GM19395 (cell line): ENCODE measurements around the gene MACROD2.
A peak's percentile ranks its signal among the peaks of the same experiment; 100 is the strongest.
"Not testable (repeated sequence)": the region's sequence is repeated elsewhere in the genome, so short reads cannot be mapped to it uniquely, and the experiment has no call there.

ENCODE experiments used
- ATAC-seq: cut with Tn5 transposase; IDR thresholded peaks from one replicate; pipeline ENCODE4 v1.9.1; 2021; ENCODE audit warnings: mild to moderate bottlenecking, moderate library complexity; ENCODE audit not compliant: unreplicated experiment

Gene MACROD2

DNA sequence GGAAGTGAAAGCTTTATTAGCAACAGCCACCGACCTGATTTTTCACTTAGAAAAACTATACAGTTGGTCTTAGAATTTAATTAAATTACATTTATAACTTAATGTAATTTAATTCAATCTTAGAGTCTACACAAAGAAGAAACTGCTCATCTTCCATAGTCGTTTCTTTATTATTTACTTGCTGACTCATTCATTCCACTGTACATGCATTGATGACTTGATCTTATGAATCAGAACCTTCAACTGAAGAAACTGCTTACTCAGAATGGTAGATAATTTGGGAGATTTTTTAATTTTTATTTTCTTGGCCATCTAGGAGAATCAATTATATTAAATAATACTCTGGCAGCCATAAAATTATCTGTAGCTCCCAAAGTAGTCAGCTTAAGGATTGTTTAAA is 1363.7 kb downstream of the MACROD2 start:
- no peak for ATAC-seq

DNA sequence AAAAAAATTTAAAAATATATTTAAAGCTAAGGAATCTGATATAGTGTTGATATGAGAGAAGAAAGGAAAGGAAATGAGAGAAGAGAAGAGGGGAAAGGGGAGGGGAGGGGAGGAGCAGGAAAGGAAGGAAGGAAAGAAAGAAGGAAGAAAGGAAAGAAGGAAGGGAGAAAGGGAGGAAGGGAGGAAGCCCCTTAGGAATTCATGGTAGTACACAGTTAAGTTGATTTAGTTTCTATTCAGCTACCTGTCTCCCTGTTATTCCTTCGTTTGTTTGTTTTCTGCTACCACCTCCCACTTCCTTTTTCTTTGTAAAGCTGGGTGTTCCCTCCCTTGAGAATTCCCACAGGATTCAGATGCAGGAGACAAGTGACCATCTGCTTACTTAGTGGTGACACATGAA is 1367.5 kb downstream of the MACROD2 start:
- ATAC-seq: no peak

GRCh38 chr20:15364781-15365180 is 1369.5 kb downstream of the MACROD2 start:
- ATAC-seq: no peak

- ATAC-seq: no peak
These were observed 1375.1 kb downstream of the MACROD2 start for GRCh38 chr20:15370370-15370769.

DNA sequence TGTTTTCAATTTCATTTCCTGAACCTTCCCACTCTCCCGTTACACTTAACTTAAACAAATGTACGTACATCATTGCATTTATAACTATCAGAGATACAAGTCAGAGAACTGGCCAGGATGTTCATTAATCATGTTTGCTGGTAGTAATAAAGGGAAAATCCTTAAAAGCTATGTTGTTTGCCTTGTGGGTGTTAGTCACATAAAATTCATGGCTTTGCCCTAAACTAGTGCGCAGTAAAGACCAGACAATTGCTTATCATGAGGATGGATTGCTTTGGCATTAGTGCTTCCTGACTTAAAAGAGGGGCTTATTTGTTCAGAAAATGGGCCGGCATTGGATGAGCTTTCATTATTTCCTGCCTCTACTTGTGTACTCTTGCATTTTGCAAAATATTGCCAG is 1379.4 kb downstream of the MACROD2 start:
- no peak for ATAC-seq

GRCh38 chr20:15375836-15376235 is 1380.5 kb downstream of the MACROD2 start:
- no peak for ATAC-seq

DNA sequence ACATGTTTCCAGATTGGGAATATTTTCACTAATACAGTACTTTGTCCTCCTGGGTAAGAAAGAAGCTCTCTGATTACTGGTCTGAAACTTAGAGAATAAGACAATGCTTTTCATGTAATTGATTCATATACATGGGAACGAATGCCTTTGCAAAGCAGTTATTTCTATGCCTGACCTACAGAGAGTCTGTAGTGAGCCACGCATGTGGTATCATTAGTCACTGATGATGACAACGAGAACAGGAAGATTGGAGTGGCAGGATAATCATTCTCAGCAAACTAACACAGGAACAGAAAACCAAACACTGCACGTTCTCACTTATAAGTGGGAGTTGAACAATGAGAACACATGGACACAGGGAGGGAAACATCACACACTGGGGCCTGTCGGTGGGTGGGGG is 1382.3 kb downstream of the MACROD2 start:
- ATAC-seq: not testable (repeated sequence)

- ATAC-seq: no peak
These were observed 1382.8 kb downstream of the MACROD2 start for GRCh38 chr20:15378151-15378550.

- no peak for ATAC-seq
These were observed 1384.5 kb downstream of the MACROD2 start for GRCh38 chr20:15379681-15380296.

DNA sequence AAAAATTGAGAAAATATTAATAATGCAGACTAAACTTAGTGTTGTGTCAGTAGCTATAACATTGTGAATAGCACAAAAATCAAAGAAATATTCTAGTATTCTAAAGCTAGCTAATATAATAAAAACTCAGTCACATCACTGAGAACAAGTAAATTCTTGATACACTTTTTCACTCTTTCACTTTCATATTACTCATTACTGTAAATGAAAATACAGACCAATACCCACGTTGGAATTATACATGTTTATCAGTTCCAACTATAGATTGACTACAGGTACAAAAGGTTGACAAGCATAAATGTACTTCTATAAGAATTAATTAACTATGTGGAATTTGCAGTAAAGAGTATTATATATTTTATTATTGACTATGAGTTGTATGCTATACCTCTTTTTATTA is 1385.5 kb downstream of the MACROD2 start:
- peak; percentile 79 for ATAC-seq

GRCh38 chr20:15387228-15387627 is 1391.9 kb downstream of the MACROD2 start:
- no peak for ATAC-seq

- no peak for ATAC-seq
These were observed 1400.1 kb downstream of the MACROD2 start for GRCh38 chr20:15395457-15395856.

GRCh38 chr20:15396026-15396425 is 1400.7 kb downstream of the MACROD2 start:
- ATAC-seq: no peak

DNA sequence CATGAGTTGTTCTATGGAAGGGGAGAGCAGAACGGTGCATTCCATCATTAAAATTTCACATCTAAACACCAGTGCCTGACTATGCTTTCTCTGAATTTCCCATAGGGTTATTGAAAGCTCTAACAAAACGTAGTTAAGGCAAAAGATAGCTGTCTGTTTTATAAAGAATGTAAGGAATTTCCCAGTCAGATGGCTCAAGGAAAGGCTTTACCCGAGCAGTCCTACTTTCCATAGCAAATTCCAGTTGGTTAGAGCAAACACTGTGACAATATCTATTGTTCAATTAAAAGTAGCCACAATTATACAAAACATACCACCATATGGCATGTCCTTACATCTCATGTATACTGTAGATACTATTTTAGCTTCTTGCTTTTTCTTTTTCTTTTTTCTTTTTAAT is 1401.6 kb downstream of the MACROD2 start:
- no peak for ATAC-seq

DNA sequence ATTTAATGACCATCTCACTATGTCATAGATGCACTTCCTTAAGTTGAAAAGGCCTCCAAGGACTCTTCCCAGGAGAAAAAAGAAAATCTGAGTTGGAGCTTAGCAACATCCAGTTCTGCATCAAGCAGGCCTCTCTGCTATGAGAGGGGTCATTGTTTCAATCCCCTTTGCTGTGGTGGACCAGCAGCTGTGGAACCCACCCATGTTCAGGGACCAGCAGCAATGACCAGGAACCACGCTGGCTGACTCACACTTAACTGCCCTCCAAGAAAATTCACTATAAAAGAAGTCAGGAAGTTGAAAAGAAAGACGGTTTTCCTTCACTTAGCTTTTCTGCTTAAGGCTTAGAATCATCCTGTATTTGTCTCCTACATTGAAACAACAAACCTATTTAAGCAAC is 1404.5 kb downstream of the MACROD2 start:
- ATAC-seq: no peak

DNA sequence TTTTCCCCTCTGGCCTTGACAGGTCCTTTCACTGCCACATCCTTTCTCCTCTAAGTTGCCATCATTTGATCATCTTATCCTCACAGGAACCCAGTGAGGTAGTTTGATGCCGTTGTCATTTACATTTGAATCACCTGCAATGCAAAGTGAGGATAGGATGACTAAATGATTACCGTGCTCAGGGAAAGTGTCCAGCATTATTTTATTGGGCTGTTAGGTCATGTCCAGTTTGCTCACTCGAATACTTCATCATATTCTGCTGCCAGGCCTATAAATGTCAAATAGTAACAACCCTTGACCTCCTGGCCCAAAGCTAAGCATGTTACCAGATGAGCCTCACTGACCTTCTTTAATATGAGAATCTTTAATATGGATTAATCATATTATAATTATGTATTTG is 1410.8 kb downstream of the MACROD2 start:
- no peak for ATAC-seq

- no peak for ATAC-seq
These were observed 1416.5 kb downstream of the MACROD2 start for GRCh38 chr20:15411781-15412180.

GRCh38 chr20:15415908-15416307 is 1420.6 kb downstream of the MACROD2 start:
- ATAC-seq: no peak

DNA sequence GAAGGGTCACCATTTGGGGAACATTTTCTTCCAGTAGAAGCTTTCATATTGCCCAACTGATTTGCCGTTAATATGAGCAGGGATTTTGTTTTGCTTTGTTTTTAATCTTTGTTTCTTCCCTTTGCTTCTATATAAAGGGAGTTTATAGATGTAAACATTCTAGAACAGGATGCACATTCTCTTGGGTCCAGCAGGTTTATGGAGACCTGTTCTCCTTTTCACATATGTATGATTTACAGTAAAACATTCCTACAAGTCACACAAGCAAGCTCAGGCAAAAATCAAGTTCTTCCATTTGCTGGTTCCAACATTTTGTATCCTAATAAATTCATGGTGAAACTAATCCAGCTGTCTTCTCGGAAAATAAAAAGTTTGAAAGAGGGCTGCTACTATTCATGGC is 1424.5 kb downstream of the MACROD2 start:
- no peak for ATAC-seq

DNA sequence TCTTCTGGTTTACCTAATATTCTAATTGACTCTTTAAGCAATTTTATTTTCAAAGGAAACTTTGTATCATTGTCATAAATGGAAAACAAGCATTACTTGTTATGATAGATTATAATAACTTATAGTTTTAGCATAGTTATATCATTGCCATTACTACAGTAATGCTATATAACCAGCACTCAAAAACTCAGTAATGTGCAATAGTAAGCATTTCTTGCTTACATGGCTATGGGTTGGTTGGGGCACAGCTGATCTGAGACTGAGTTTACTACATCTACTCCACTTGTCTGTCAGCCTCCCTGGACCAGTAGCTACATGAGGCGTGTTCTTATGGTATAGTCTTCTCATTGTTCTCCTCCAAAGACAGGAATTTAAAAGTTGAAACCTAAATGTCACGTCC is 1427.7 kb downstream of the MACROD2 start:
- ATAC-seq: no peak

- no peak for ATAC-seq
These were observed 1444.2 kb downstream of the MACROD2 start for GRCh38 chr20:15439551-15439950.

- no peak for ATAC-seq
These were observed 1444.9 kb downstream of the MACROD2 start for GRCh38 chr20:15440049-15440820.
